GM18873 (cell line): ENCODE results near the gene CRELD1.
"Not testable (repeated sequence)": the region's sequence is repeated elsewhere in the genome, so short reads cannot be mapped to it uniquely, and the experiment has no call there.

ENCODE experiments used
- ATAC-seq: cut with Tn5 transposase; IDR thresholded peaks from one replicate; pipeline ENCODE4 v1.9.1; 2021; ENCODE audit warnings: mild to moderate bottlenecking, moderate library complexity, moderate number of reproducible peaks; ENCODE audit not compliant: unreplicated experiment, low FRiP score

The CRELD1 gene

DNA sequence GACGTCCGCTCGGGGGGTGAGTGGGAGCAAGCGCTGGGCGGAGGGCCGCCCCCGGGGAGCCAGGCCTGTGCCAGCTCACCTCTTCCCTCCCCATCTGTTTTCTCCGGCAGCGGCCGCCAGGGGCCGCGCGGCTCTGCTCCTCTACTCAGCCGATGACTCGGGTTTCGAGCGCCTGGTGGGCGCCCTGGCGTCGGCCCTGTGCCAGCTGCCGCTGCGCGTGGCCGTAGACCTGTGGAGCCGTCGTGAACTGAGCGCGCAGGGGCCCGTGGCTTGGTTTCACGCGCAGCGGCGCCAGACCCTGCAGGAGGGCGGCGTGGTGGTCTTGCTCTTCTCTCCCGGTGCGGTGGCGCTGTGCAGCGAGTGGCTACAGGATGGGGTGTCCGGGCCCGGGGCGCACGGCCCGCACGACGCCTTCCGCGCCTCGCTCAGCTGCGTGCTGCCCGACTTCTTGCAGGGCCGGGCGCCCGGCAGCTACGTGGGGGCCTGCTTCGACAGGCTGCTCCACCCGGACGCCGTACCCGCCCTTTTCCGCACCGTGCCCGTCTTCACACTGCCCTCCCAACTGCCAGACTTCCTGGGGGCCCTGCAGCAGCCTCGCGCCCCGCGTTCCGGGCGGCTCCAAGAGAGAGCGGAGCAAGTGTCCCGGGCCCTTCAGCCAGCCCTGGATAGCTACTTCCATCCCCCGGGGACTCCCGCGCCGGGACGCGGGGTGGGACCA, 632 bp upstream of the CRELD1 start:
- ATAC-seq, result peak; percentile 44

DNA sequence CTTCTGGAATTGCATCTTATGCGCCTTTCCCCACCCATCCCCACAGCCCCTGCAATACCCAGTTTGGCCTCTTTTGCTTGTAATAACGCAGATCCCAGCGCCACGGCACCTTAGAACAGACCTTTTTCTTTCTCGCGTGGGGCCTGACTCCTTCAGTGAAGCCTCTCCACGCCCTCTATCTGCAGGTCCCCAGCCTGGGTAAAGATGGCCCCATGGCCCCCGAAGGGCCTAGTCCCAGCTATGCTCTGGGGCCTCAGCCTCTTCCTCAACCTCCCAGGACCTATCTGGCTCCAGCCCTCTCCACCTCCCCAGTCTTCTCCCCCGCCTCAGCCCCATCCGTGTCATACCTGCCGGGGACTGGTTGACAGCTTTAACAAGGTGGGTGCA, 594 bp downstream of the CRELD1 start:
- ATAC-seq, result no peak

DNA sequence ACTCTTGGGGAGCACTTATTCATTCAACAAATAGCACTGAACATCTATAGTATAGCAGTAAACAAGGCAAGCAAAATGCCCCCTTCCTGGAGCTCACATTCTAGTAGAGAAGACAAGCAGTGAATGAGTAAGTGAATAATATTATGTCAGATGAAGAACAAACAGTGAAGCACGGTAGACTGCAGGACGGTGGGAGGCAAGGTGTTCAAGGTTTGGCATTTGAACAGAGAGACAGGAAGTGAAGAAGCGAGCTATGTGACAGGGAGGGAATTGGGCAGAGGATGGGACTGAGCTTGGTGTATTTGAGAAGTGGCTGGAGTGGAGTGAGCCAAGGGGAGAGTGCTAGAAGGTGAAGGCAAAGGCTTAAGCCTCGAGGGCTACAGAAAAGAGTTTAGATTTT, 1.4 kb downstream of the CRELD1 start:
- ATAC-seq, result no peak

DNA sequence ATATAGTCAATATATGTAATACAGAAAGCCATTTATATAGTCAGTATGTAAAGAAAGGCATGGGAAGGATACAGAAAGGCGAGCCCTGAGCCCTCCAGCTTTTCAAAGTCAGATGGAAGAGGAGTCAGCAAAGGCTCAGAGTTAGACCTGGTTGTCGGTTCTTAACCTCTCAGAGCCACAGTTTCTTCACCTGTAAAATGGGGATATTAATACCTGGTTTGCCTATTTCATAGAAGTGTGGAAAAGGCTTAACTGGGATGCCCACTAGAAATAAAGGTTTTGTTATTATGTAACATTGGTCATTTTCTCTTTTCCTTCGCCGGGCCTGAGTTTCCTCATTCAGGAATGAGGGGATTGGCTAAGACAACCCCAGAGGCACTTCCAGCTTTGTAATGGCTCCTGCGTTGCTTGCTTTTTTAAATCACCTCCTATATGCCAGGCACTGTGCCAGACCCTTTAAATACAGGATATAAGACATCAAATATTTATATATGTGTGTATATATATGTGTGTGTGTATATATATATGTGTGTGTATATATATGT, 2.4 kb downstream of the CRELD1 start:
- ATAC-seq, result no peak

DNA sequence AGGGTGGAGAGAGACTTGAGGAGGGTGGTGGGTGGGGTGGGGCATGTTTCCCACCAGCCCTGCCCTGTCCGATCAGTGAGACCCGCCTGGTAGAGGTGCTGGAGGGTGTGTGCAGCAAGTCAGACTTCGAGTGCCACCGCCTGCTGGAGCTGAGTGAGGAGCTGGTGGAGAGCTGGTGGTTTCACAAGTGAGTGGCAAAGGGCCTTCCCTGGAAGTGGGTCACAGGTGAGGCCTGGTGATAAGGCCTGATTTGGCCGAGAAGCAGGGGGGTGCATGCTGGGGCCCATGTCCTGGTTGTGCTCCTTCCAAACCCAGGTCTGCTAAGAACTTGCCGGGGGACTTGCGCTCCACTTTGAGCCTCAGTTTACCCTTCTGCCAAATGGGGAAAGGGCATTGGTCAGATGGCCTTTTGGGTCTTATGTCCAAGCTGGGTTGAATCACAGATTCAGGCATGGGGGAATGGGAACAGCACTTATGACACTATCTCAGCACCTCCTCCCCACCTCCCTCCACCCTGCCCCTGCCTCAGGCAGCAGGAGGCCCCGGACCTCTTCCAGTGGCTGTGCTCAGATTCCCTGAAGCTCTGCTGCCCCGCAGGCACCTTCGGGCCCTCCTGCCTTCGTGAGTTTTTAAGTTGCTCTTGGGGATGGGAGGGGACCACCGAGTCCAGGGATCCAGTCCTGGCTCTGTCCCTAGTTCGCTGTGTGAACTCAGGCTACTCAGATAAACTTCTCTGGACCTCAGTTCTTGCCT, 4.0 kb downstream of the CRELD1 start:
- no peak for ATAC-seq

DNA sequence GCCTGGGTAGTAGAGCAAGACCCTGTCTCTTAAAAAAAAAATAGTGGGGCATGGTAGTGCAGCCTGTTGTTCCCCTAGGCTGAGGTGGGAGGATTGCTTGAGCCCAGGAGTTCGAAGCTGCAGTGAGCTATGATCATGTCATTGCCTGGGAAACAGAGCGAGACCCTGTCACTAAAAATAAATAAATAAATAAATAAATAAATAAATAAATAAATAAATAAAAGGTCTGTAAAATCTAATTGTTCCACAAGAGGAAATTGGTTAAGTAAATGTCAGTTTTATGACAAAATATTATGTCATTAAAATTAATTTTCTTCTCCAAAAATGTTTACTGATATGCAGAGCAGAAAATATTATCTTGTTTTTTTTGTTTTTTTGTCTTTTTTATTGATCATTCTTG, 5.3 kb downstream of the CRELD1 start:
- no peak for ATAC-seq

DNA sequence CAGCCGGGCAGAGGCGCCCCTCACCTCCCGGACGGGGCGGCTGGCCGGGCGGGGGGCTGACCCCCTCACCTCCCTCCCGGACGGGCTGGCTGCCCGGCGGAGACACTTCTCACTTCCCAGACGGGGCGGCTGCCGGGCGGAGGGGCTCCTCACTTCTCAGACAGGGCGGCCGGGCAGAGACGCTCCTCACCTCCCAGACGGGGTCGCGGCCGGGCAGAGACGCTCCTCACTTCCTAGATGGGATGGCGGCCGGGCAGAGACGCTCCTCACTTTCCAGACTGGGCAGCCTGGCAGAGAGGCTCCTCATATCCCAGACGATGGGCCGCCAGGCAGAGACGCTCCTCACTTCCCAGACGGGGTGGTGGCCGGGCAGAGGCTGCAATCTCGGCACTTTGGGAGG, 6.3 kb downstream of the CRELD1 start:
- ATAC-seq, result not testable (repeated sequence)

DNA sequence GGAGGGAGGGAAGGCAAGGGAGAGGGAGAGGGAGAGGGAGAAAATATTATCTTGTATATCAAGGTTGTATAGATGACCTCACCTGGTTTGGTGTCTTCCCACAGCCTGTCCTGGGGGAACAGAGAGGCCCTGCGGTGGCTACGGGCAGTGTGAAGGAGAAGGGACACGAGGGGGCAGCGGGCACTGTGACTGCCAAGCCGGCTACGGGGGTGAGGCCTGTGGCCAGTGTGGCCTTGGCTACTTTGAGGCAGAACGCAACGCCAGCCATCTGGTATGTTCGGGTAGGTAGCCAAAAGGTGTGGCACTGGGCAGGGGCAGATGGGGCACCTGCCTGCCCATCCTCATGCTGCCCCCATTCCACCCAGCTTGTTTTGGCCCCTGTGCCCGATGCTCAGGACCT, 7.1 kb downstream of the CRELD1 start:
- no peak for ATAC-seq

DNA sequence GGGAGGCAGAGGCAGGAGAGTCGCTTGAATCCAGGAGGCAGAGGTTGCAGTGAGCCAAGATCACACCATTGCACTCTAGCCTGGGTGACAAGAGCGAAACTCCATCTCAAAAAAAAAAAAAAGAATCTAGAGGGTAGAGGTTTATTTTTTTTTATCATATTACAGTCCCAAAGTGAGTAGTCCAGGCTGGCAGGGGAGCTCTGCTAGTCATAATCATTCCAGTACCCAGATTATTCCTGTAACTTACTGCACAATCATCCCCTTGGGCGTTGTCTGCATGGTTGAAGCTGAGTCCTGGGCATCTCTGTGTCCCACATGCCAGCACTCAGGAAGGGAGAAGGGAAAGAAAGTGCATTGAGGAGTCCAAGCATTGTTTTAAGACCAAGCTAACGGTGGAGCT, 8.5 kb downstream of the CRELD1 start:
- ATAC-seq, result no peak

DNA sequence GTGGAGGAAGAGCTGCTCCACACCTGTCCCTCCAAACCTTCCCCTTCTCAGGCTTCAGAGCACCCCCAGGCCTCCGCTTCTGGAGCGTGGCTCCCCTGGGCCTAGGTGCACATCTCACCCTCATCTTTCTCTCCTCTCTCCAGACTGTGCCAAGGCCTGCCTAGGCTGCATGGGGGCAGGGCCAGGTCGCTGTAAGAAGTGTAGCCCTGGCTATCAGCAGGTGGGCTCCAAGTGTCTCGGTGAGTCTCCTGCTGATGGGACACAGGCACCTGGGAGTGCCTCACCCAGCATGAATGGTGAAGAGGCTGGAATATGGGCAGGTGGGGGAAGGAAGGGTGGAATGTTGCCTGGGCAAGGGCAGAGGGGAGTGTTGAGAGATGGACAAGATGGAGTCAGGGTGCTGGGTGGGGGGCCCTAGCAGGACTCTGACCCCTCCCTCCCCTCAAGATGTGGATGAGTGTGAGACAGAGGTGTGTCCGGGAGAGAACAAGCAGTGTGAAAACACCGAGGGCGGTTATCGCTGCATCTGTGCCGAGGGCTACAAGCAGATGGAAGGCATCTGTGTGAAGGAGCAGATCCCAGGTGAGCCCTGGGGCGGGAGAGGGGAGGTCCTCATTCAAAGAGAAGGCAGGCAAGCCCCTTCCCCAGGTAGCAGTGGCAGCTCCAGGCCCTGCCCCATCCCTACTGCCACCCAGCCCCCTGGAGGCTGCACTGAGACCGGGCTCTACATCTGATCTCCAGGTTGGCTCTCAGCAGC, 9.5 kb downstream of the CRELD1 start:
- ATAC-seq, result no peak

DNA sequence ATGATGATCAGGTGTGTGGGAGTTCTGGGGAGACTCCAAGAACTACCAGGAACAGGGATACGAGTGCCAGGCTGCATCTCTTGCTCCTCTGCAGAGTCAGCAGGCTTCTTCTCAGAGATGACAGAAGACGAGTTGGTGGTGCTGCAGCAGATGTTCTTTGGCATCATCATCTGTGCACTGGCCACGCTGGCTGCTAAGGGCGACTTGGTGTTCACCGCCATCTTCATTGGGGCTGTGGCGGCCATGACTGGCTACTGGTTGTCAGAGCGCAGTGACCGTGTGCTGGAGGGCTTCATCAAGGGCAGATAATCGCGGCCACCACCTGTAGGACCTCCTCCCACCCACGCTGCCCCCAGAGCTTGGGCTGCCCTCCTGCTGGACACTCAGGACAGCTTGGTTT, 10.6 kb downstream of the CRELD1 start:
- ATAC-seq, result no peak

DNA sequence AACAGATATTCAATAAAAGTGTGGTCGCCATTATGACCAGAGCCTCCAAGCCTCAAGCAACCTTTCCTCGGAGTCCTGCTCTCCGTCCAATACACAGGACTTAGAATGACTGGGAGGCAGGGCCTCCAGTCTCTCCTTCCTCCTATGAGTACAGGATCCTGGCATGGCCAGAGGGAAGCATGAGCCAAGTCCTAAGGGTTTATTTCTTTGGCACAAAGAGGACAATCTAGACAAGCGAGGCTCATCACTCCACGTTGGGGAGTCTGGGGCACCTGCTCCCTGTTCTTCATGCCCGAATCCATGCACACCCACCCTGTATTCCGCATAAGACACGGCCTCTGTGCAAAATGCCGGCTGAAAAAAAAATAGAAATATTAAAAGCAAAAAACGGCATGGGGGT, 11.7 kb downstream of the CRELD1 start:
- ATAC-seq, result no peak

DNA sequence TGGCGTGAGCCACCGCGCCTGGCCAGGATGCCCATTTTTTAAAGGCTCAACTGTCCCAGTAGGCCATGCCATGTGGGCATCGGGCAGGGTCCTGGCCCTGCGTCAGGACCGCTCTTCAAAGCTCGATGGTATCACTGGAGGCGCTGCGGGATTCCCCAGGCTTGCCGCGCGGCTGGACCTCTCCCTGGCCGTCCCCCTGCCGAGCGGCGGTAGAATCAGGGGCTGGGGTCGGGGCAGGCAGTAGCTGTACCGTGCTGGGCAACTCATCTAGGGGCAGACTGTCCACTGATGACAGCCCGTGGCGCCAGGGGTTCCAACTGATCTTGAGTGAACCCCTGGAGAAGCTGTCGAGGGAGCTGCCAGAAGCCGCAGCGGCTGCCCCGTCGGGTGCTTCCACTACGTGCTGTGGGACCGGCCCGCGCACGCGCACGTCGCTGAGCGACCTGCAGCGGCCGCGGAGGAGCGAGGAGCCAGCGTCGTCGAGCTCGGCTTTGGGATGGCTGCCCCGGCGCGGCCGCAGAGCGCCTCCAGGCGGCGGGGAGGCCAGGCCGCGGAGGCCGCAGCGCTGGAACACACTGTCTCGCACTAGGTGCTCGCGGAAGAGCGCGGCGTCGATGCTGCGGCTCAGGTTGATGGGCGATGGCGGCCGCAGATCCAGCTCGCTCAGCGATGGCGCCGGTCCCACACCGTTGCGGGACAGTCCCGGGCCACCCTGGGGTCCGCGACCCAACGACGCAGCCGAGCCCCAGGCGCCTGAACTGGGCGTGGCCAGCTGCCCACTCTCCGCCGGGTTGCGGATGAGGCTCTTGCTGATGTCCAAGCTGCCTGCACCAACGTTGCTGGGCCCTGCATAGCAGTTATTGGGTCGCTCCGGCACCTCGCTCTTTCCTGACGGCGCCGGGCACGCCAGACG, 12.7 kb downstream of the CRELD1 start:
- no peak for ATAC-seq

DNA sequence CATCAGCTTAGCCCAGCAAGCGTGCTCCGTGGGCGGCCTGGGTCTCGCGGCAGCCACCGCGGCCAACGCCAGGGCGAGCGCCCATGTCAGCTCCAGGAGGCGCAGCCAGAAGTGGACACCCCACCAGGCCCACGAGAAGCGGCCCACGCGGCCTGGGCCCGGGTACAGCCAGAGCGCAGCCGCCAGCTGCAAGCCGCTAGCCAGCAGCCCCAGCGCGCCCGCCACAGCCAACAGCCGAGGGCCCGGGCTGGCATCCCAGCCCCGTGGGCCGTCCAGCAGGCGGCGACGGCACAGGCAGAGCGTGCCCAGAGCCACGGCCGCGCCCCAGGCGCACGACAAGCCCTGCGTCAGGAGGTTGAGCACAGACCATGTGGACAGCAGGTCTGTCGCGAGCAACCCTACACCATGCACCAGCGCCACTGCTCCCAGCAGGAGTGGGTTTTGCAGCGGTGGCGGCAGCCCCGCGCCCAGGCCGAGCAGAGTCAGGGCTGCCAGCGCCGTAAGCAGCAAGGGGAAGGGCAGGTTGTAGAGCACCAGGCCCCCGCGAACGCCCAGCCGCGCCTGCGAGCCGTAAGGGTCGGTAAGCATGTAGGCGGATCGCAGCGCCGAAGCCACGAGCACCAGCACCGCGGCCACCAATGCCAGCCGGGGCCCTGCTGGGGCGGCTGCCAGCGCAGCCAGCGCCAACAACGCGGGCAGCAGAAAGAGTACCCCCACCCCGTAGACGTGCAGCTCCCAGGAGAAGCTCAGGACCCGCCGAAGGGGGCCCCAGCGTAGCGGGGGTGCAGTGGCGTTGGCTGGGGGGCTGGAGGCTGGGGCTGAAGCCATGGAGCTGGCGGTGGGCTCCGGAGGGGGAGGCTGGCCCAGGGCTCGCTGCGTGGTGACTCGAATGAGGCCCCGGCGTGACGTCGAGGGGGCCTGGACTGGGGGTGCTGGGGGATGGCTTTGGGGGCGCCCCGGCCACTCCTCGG, 13.7 kb downstream of the CRELD1 start:
- no peak for ATAC-seq

DNA sequence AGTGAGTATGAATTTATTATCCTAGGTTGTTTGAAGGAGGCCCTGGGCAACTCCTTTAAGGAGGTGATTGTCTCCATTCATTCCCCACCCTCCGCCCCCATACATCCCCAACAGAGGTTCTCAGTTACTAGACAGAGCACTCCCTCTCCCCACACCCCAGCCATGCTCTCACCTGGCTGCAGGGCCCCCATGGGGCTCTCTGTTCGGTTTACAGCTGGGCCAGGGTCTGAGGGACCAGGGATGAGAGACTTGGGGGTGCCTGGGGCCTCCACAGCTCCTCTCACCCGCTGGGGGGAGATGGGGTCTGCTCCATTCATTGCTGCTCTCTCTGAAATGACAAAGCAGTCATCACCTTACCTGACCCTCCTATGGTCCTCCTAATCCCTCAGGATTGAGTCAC, 15.0 kb downstream of the CRELD1 start:
- no peak for ATAC-seq

DNA sequence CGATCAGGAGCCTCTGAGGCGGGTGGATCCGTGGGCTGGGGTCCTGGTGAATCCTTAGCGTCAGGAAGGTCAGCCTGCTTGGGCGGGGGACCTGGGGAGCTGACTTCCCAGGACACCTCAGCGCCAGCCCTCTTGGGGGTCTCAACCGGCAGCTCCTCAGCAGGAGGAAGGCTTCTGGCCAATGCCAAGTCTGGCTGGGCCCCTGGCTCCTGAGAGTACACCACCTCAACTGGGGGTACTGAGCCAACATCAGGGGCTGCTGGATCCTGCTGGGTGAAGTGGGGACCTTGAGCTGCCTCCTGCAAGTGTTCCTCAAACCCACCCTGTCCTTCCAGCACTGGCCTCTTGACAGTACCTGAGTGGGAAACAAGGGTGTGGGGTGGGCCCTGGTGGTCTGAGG, 15.5 kb downstream of the CRELD1 start:
- ATAC-seq, result no peak

DNA sequence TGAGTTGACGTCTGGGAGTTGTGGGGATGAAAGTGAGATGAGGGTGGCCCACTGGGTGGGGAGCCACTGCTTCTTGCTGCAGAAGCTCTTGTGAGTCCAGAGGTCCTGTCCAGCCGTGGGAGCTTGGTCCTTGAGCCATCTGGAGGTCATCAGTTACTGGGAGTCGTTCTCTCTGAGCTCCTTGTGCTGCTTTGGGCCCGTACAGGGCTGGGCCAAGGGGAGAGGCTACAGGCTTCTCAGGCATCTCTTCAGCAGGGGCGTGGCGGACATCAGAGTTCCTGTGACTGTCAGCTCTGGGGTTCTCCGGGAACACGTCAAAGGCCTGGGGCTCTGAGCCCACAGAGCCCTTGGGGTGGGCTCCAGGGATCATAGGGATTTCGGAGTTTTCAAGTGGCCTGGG, 16.0 kb downstream of the CRELD1 start:
- no peak for ATAC-seq

DNA sequence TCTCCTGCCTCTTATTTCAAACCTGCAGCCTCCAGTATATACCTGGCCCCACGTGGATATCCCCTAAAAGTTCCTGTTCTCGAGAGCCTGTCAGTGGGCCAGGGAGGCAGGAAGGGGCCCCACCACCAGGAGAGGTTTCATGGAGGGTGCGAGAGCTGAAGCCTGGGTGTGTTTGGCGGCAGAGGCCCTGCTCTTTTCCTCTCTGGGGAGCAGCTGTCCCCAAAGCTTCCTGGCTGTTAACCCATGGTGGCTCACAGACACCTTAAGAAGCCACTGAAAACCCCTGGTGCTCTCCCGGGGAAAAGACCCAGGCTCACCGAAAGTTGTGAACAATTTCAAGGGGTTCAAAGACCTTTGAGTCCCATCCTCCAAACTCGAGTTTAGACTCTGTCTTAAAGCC, 17.5 kb downstream of the CRELD1 start:
- no peak for ATAC-seq

DNA sequence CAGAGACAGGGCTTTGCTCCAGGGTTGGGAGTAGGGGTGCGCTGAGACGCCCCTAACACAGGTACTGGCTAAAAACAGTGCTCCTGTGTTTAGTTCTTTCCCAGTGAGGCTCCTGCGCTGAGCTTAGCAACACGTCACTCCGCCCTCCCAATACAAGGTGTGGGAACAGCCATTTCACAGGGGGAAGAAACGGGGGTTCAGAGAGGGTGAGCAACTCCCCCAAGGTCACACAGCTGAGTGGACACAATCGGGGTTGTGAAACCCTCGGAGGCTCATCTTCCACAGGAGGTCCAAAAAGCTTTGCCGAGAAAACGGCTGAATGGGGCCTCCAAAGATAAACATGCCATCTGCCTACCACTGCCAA, 17.9 kb downstream of the CRELD1 start:
- ATAC-seq, result no peak
